Measurements from ENCODE around the gene CD93.

CD93 gene

GRCh38 chr20:23090878-23091277, 4.8 kb upstream of the CD93 start:
- Histone ChIP-seq H2AFZ (ENCODE audit: low read depth, low read length) (no peak overlapping the region), H3K4me3 (ENCODE audit: low read length) (no peak overlapping the region), H3K36me3 (replicated peaks; ENCODE audit: low read depth, low read length) (no peaks in the 10 kb centered on the region), H3K27ac (ENCODE audit: low read length) (no peak overlapping the region), H4K20me1 (ENCODE audit: insufficient read depth, low read length) (no peaks in the 10 kb centered on the region), H3K9ac (ENCODE audit: low read length) (no peak overlapping the region), H3K27me3 (ENCODE audit: low read depth, low read length) (peaks cover 34% of the 10 kb centered on the region), H3K4me1 (ENCODE audit: low read length) (peaks cover 34% of the 10 kb centered on the region), H3K9me3 (ENCODE audit: insufficient read depth, low read length) (no peaks in the 10 kb centered on the region), H3K79me2 (ENCODE audit: low read length) (no peaks in the 10 kb centered on the region), H3K4me2 (ENCODE audit: low read length) (no peak overlapping the region)
- TF ChIP-seq EZH2phosphoT487 (IDR thresholded peaks at IDR 0.05; ENCODE audit: low read depth) (no peak), CTCF (IDR thresholded peaks at IDR 0.05; ENCODE audit: low read depth, low read length) (no peak)

GRCh38 chr20:23090147-23090546, 4.0 kb upstream of the CD93 start:
- no peak overlapping the region for H3K9ac ChIP-seq (ENCODE audit: low read length)
- no peaks in the 10 kb centered on the region for H4K20me1 ChIP-seq (ENCODE audit: insufficient read depth, low read length)
- no peak overlapping the region for H3K4me2 ChIP-seq (ENCODE audit: low read length)
- no peak overlapping the region for H3K27ac ChIP-seq (ENCODE audit: low read length)
- no peak overlapping the region for H2AFZ ChIP-seq (ENCODE audit: low read depth, low read length)
- H3K36me3 ChIP-seq (replicated peaks; ENCODE audit: low read depth, low read length): no peaks in the 10 kb centered on the region
- no peak overlapping the region for H3K4me3 ChIP-seq (ENCODE audit: low read length)
- H3K27me3 ChIP-seq (ENCODE audit: low read depth, low read length): peaks cover 34% of the 10 kb centered on the region
- TF ChIP-seq EZH2phosphoT487 (IDR thresholded peaks at IDR 0.05; ENCODE audit: low read depth) (no peak), CTCF (IDR thresholded peaks at IDR 0.05; ENCODE audit: low read depth, low read length) (no peak)
- peaks cover 30% of the 10 kb centered on the region for H3K4me1 ChIP-seq (ENCODE audit: low read length)
- no peaks in the 10 kb centered on the region for H3K79me2 ChIP-seq (ENCODE audit: low read length)
- no peaks in the 10 kb centered on the region for H3K9me3 ChIP-seq (ENCODE audit: insufficient read depth, low read length)

GRCh38 chr20:23088866-23089265, 2.7 kb upstream of the CD93 start:
- Histone ChIP-seq H3K4me2 (ENCODE audit: low read length) (no peak overlapping the region), H3K27ac (ENCODE audit: low read length) (no peak overlapping the region), H3K36me3 (replicated peaks; ENCODE audit: low read depth, low read length) (no peaks in the 10 kb centered on the region), H3K9ac (ENCODE audit: low read length) (no peak overlapping the region), H3K4me1 (ENCODE audit: low read length) (peaks cover 30% of the 10 kb centered on the region), H4K20me1 (ENCODE audit: insufficient read depth, low read length) (no peaks in the 10 kb centered on the region), H3K4me3 (ENCODE audit: low read length) (no peak overlapping the region), H3K27me3 (ENCODE audit: low read depth, low read length) (peaks cover 28% of the 10 kb centered on the region), H3K79me2 (ENCODE audit: low read length) (no peaks in the 10 kb centered on the region), H2AFZ (ENCODE audit: low read depth, low read length) (no peak overlapping the region), H3K9me3 (ENCODE audit: insufficient read depth, low read length) (no peaks in the 10 kb centered on the region)
- TF ChIP-seq EZH2phosphoT487 (IDR thresholded peaks at IDR 0.05; ENCODE audit: low read depth) (no peak), CTCF (IDR thresholded peaks at IDR 0.05; ENCODE audit: low read depth, low read length) (no peak)

- Histone ChIP-seq H4K20me1 (ENCODE audit: insufficient read depth, low read length) (no peaks in the 10 kb centered on the region), H3K4me2 (ENCODE audit: low read length) (peak overlapping the region; percentile 68), H3K4me3 (ENCODE audit: low read length) (peak overlapping the region; percentile 54), H2AFZ (ENCODE audit: low read depth, low read length) (peak overlapping the region; percentile 76), H3K27ac (ENCODE audit: low read length) (peak overlapping the region; percentile 14; the same call in 1 of the 2 replicates), H3K79me2 (ENCODE audit: low read length) (no peaks in the 10 kb centered on the region), H3K27me3 (ENCODE audit: low read depth, low read length) (peaks cover 16% of the 10 kb centered on the region), H3K9me3 (ENCODE audit: insufficient read depth, low read length) (no peaks in the 10 kb centered on the region), H3K36me3 (replicated peaks; ENCODE audit: low read depth, low read length) (no peaks in the 10 kb centered on the region), H3K4me1 (ENCODE audit: low read length) (peaks cover 23% of the 10 kb centered on the region), H3K9ac (ENCODE audit: low read length) (peak overlapping the region; percentile 50)
- peak; percentile 16; the same call in 1 of the 2 replicates for TF ChIP-seq CTCF (IDR thresholded peaks at IDR 0.05; ENCODE audit: low read depth, low read length)
- TF ChIP-seq EZH2phosphoT487 (IDR thresholded peaks at IDR 0.05; ENCODE audit: low read depth): no peak
Observed at GRCh38 chr20:23087587-23088251, 1.6 kb upstream of the CD93 start.

Measured in OCI-LY3 (cell line).